Measurements from ENCODE around the gene MMP8.

Gene MMP8

DNA sequence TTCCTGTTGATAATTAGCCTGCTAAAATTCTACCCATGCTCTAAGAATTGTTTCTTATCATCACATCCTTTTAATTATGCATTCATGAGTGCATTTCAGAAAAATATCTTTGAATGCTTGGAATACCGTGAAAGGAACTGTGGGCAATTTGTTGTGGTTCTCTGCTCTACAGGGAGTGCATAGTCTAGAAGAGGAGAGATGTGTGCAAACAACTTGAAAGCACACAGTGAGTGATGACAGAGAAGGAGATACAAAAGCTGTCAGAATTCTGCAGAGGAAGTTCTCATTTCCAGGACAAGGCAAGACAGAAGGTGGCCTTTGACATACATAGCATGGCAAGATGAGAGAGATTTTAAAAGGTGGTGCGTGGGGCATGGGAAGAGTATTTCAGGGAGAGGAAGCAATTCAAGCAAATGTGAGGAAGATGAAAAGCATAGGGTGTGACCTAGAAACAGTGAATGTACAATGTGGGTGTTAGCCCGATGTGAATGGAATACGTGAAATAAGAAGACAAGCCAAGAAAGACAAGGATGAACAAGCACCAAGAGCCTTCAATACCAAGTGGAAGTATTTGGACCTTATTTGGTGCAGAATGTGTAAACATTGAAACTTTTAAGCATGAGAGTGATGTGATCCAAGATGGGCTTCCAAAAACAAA is 5.0 kb downstream of the MMP8 start:
- DNase-seq (ENCODE audit: low read depth): no peak

DNA sequence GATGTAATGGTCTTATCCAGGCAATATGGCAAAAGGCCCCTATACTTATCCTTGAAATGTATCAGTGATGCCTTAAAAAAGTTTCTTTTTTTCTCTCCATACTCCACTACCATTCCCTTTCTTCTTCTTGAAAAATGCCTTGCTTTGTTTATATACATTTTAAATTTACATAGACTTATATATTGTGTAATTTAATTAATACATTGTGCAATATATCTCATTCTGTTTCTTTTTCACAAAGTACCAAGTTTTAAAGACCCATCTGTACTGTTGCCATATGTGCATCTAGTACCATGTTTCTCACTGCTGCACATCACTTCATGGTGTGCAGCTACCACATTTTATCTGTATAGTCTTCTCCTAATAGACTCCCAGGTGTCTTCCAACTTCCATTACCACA is 7.5 kb downstream of the MMP8 start:
- no peak for DNase-seq (ENCODE audit: low read depth)

GRCh38 chr11:102716527-102716926 is 8.2 kb downstream of the MMP8 start:
- no peak for DNase-seq (ENCODE audit: low read depth)

- no peak for DNase-seq (ENCODE audit: low read depth)
Measured at GRCh38 chr11:102712137-102712536, 12.6 kb downstream of the MMP8 start.

DNA sequence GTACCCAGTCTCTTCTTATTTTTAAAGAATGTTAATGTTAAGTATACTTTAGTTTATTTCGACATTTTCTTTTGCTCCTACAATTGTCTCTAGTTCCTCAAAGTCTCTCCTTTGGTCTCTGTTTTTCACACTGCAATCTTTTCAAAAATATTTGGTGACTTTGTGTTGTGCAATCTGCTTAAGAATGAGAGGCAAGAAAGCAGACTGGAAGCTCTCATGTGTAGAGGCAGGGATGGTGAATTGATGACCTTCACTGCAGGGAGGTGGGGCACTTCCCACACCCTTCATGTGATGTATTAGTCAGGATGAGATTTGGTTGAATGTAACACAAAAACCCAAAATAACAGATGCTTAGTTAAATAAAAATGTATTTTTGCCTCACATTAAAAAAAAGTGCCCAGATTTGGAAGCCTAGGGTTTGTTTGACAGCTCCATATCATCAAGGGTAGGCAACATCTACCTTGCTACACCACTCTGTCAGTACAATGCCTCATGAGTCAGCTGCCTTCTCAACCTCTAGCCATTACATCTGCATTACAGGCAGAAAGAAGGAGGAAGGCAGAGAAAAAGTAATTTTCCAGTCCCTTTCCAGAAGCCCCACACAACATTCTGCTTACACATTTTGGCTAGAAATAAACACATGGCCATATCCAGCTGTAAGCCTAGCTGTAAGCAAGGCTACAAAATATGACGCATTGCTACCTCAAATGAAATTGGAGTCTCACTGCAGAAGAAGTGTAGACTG is 15.4 kb downstream of the MMP8 start:
- DNase-seq (ENCODE audit: low read depth): no peak

DNA sequence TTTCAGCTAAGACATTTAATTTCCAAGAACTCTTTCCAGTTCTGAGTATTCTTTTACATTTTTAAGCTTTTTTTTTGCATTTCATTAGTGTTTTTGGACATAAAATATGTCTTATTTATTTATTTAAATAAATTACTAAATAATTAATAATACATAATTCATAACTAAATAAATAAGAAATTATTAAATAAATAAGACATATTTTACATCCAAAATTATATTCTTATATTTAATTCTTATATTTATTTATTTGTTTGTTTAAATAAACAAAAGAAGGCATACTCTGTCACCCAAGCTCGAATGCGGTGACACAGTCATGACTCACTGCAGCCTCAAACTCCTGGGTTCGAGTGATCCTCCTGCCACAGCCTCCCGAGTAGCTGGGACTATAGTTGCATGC is 16.1 kb downstream of the MMP8 start:
- DNase-seq (ENCODE audit: low read depth): no peak

DNA sequence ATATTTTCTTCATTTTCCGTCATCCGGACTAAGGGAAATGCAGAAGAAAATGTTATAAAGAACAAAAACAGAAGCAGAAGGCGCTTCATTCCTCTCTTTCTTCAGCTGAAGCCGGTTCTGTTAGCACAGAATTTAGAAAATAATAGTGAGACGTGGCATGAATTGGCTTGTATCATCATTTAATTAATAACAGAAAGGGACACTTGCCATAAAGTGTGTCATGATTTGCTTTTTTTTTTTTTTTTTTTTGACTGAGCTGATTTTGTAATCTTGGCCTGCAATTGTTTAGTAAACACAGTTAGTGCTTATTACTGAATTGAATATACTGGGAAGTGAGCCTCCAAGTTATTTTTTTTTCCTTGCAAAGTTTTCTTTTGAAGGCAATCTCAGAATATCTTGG is 19.1 kb downstream of the MMP8 start, which contains the start of gene MMP27:
Gene MMP27 (minus strand): TSS at position 144 of the 400 bp plus-strand sequence. CDS start 55 bp downstream, at position 89.
- no peak for DNase-seq (ENCODE audit: low read depth)

- DNase-seq (ENCODE audit: low read depth): no peak
Measured at GRCh38 chr11:102704841-102705240, 19.9 kb downstream of the MMP8 start.

GRCh38 chr11:102703826-102704493 is 20.8 kb downstream of the MMP8 start:
- DNase-seq (ENCODE audit: low read depth): no peak

GRCh38 chr11:102695201-102695600 is 29.6 kb downstream of the MMP8 start:
- DNase-seq (ENCODE audit: low read depth): no peak

DNA sequence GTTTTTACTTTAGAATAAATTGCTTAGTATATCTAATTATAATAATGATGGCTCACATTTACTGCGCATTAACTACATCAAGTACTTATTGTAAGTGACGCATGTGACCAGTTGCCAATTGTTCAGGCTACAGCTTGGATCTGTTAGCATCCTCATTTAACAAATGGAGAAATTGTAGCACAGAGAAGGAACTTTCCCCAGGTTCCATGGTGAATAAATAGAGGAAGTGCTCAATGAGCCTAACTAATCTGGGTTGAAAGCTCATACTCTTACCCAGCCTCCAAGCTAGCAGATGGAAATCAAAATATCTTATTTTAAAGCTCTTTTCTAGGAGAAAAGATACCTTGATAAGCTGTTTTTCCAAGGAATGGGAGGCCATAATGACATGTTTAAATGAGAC is 39.0 kb downstream of the MMP8 start:
- no peak for DNase-seq (ENCODE audit: low read depth)

DNA sequence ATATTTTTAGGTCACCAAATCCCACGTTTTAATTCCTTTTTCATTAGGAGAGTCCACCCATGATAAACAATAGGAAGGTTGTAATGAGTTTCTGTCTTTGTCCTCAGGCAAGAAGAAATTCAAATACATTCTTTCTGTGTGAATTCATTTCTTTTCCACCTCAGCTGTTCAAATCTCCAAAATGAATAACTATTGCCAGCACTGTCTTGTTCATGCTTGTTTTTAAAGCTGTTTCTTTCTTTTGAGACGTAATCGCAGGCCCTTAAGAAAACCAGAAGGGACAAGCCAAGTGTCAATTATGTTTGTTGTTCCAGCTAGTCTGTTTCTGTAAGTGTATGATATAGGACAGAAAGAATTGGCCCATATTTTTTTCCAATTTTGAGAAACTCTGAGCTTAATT is 39.4 kb downstream of the MMP8 start:
- no peak for DNase-seq (ENCODE audit: low read depth)

- no peak for DNase-seq (ENCODE audit: low read depth)
Measured at GRCh38 chr11:102683277-102683676, 41.5 kb downstream of the MMP8 start.

DNA sequence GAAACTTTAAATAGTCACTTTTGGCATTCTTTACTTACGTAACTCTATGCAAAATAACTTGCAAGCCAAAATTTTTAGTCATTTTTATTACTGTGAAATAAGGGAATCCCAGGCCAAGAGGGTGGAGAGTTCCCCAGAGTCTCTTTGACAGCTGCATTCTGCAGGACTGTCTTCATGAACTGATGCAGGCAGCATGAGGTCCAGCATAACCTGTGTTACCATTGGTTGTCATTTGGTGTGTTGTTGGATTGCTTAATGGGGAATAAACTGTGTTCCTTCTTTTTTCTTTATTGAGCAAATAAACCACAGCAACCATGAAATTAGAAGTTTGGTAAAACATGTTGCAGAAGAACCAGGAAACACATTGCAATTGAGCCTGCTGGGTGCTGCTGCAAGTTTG is 43.8 kb downstream of the MMP8 start:
- peak; percentile 44 for DNase-seq (ENCODE audit: low read depth)

GRCh38 chr11:102678022-102678421 is 46.7 kb downstream of the MMP8 start:
- no peak for DNase-seq (ENCODE audit: low read depth)

GRCh38 chr11:102676084-102676483 is 48.7 kb downstream of the MMP8 start:
- no peak for DNase-seq (ENCODE audit: low read depth)

GRCh38 chr11:102669664-102670063 is 55.1 kb downstream of the MMP8 start:
- no peak for DNase-seq (ENCODE audit: low read depth)

- peak; percentile 16 for DNase-seq (ENCODE audit: low read depth)
Measured at GRCh38 chr11:102666331-102666957, 58.3 kb downstream of the MMP8 start.

GRCh38 chr11:102664001-102664752 is 60.6 kb downstream of the MMP8 start:
- DNase-seq (ENCODE audit: low read depth): no peak

- no peak for DNase-seq (ENCODE audit: low read depth)
Measured at GRCh38 chr11:102662607-102663006, 62.1 kb downstream of the MMP8 start.

Measured in GM04503 (cell line).